Ovary (tissue), 3 donors: ENCODE data around the gene LCOR.
"Not testable (repeated sequence)": the region's sequence is repeated elsewhere in the genome, so short reads cannot be mapped to it uniquely, and the experiment has no call there.

Source experiments
- POLR2A ChIP-seq: fragments of 450-650 bp; IDR thresholded peaks from one replicate; pipeline ENCODE4 v1.6.1; 2017; ENCODE audit warnings: antibody characterized with exemption, mild to moderate bottlenecking, moderate library complexity
- TF ChIP-seq, protein P1 (sequence below), 3 donors: fragments of 450-650 bp in 2 of 3; fragments of 200-600 bp in 1 of 3; IDR thresholded peaks; one replicate each; pipeline versions ENCODE4 v1.5.1 to v1.8.0; 2016 to 2022; ENCODE audit warnings: antibody characterized with exemption in 3 of 3, mild to moderate bottlenecking in 1 of 3
- donor health status: DM: no; HTN: no; CAD: no.

- not testable (repeated sequence) for TF ChIP-seq POLR2A
- TF ChIP-seq, protein P1, sequence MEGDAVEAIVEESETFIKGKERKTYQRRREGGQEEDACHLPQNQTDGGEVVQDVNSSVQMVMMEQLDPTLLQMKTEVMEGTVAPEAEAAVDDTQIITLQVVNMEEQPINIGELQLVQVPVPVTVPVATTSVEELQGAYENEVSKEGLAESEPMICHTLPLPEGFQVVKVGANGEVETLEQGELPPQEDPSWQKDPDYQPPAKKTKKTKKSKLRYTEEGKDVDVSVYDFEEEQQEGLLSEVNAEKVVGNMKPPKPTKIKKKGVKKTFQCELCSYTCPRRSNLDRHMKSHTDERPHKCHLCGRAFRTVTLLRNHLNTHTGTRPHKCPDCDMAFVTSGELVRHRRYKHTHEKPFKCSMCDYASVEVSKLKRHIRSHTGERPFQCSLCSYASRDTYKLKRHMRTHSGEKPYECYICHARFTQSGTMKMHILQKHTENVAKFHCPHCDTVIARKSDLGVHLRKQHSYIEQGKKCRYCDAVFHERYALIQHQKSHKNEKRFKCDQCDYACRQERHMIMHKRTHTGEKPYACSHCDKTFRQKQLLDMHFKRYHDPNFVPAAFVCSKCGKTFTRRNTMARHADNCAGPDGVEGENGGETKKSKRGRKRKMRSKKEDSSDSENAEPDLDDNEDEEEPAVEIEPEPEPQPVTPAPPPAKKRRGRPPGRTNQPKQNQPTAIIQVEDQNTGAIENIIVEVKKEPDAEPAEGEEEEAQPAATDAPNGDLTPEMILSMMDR (IDR thresholded peaks at IDR 0.05) = not testable (repeated sequence)
Measured at GRCh38 chr10:96847356-96847755, 15.3 kb downstream of the LCOR start.
